HG03108 (cell line): ENCODE measurements around the gene COMMD7.
"Not testable (repeated sequence)": the region's sequence is repeated elsewhere in the genome, so short reads cannot be mapped to it uniquely, and the experiment has no call there.

Source experiments
- ATAC-seq: cut with Tn5 transposase; IDR thresholded peaks from one replicate; pipeline ENCODE4 v1.9.1; 2021; ENCODE audit warnings: moderate library complexity; ENCODE audit not compliant: unreplicated experiment

COMMD7 gene

DNA sequence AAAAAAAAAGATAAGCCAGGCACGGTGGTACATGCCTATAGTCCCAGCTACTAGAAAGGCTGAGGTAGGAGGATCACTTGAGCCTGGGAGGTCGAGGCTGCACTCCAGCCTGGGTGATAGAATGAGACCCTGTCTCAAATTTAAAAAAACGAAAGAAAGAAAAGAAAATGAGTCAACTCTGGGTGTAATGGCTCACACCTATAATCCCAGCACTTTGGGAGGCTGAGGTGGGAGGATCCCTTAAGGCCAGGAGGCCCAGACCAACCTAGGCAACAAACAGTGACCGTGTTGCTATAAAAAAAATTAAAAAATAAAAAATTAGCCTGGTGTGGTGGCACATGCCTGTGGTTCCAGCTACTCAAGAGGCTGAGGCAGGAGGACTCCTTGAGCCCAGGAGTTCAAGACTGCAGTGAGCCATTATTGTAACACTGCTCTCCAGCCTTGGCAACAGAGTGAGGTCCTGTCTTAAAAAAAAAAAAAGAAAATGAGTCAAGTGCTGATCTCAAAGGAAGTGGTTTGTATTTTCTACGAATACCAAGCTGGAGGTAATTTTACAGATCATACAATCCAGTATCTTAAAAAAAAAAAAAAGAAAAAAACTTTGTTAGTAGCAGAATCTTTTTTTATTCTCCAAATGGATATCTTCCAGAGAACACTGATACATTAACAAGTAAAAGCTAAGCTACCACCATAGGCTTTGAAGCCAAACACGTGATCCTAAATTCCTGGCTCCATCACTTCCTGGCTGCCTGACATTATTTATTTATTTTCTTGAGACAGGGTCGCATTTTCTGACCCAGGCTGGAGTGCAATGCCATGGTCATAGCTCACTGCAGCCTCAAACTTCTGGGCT, 5.7 kb downstream of the COMMD7 start:
- no peak for ATAC-seq

DNA sequence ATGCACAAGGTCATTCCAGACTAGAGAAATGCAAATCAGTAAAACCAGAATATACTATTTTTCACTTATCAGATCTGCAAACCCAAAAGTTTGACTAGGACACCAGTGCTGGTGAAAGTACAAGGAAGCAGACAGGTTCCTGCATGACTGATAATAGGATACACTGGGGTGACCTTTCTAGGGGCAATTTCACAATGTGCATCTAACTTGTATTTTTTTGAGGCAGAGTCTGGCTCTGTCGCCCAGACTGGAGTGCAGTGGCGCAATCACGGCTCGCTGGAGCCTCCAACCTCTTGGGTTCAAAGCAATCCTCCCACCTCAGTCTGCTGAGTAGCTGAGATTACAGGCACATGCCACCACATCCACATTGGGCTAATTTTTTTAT, 11.4 kb downstream of the COMMD7 start:
- ATAC-seq = no peak

DNA sequence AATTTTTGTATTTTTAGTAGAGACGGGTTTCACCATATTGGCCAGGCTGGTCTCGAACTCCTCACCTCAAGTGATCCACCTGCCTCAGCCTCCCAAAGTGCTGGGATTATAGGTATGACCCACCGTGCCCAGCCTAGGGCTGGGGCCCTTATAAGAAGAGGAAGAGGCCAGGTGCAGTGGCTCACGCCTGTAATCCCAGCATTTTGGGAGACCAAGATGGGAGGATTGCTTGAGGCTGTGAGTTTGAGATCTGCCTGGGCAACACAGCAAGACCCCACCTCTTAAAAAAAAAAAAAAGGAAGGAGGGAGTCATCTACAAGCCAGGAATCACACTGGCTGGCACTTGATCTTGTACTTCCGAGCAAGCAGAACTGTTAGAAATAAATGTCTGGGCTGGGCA, 13.9 kb downstream of the COMMD7 start:
- not testable (repeated sequence) for ATAC-seq

DNA sequence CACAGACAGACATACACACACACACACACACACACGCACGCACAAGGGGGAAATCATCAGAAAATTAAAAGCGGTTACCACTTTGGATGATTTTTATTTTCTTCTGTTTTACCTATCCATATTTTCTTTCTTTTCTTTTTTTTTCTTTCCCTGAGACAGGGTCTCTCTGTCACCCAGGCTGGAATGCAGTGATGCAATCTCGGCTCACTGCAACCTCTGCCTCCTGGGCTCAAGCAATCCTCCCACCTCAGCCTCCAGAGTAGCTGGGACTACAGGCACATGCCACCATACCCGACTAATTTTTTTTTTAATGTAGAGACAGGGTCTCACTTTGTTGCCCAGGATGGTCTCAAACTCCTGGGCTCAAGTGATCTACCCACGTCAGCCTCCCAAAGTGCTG, 14.8 kb downstream of the COMMD7 start:
- ATAC-seq = not testable (repeated sequence)

DNA sequence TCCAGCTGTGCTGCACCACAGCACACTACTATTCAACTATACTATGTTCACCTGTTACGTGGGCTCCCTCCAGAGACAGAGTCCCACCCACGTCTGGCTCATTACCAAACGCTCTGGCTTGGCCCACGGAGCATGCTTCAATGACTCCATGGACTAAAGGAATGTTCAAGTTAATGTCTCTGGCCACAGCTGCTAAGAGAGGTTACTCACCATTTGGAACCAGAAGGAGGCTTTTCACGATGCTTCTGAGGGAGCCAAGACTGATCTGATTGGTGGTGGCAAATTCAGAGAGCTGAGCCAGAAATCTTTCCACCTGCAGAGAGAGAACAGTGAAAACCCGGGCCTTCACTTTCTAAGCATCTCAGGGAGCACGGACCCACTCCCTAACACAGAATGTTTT, 15.6 kb downstream of the COMMD7 start:
- ATAC-seq = no peak

DNA sequence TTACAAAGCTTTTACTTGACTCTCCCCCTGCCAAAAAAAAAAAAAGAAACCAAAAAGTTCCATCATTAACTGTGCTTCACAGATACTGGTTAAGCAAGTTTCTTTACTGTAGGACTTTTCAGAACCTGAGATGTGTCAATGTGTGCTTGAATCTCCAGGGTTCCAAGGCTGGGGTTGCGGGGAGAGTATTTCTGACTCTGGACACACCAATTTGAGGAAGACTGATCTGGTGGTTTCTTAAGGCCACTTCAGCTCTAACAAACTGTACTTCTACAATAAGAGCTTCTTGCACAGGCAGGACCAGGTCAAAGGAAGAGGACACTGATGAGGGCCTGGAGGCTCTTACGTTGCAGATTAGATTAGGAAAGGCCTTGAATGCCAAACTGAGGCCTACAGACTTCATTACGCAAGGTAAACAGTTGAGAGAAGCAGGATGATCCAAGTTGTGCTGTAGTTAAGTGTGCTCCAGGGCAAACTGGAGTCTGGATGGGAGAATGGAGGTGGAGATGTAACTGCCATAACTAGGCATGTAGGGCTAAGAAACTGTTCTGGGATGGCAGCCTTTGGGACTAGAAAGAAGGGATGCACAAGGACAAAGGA, 24.4 kb downstream of the COMMD7 start:
- ATAC-seq = no peak

DNA sequence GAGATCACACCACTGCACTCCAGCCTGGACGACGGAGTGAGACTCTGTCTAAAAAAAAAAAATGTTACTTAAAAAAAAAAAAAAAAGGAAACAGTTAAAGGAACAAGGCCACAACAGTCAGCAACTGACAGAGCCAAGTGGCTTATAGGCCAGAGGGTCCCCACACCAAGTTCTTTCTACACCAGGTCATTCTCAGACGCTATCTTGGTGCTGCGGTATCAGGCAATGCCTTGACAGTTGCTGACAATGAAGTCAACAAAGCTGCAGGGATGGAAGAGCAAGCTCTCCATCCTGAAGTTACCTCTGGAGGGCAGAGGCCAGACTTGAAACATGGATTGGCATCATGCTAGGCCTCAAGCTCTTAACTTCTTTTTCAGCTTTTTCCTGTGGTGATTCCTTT, 31.9 kb downstream of the COMMD7 start:
- no peak for ATAC-seq

DNA sequence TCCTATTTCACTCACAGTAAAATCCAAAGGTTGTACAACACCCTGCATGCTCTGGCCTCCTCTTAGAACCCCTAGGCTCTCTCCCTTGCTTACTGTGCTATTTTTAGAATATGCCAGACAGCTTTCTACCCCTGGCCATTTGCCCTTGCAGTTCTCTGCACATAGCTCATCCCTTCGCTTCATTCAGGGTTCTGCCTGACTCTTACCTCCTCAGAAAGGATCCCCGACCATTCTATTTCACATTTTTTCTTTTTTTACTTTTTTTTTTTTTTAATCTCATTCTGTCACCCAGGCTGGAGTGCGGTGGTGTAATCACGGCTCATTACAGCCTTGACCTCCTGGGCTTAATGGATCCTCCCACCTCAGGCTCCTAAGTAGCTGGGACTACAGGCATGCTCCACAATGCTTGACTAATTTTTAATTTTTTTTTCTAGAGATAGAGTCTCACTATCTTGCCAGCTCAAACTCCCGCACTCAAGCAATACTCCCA, 33.6 kb downstream of the COMMD7 start:
- ATAC-seq = no peak

DNA sequence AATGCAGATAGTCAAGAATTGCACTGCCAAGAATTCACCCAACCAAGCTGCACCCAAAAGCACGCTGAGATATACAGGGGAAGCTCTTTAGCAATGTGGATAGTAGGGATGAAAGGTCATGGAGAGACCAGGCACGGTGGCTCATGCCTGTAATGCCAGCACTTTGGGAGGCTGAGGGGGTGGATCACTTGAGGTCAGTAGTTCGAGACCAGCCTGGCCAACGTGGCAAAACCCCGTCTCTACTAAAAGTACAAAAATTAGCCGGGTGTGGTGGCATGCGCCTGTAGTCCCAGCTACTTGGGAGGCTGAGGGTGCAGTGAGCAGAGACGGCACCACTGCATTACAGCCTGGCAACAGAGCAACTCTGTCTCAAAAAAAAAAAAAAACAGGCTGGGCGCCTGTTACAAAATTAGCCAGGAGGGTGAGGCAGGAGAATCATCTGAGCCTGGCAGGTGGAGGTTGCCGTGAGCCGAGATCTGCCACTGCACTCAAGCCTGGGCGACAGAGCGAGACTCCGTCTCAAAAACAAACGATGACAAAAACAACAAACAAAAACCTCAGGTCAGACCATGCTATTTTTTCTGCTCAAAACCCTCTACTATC, 34.1 kb downstream of the COMMD7 start:
- ATAC-seq = not testable (repeated sequence)

DNA sequence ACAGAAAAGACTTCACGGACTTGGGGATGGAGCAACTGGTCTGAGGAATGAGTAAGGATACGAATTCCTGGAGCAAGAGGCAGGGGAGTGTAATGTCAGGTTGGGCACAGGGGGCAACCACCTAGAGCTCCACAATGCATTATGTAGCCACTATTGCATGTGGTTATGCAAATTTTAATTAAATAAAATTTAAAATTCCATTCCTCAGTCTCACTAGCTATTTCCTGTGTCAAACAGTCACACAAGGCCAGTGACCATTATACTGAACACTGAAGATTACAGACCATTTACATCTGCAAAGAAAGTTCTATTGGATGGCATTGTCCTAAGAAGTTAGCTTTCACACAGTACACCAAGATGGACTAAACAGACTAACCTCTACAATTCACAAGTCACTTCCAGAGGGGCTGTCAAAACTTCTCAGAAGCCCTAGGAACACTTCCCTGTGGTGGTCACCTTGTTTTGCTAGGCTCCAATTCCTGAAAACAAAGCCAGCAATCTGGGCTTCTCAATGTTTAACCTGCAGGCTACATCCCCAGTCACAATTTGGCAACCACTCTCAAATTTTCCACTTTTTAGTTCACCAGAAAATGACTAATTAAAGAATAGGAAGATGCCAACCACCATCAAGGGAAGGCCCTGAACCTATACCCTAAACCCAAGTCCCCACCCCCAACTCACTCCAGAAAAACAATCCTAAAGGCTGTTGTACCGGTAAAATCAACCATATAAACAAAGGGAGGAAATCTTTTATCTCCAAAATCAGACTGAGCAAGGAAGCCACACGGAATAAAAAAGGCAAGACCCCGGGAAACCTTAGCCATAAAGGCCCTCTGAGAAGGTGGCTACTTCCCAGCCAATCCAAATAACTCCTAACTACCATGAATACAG, 35.3 kb downstream of the COMMD7 start:
- no peak for ATAC-seq

DNA sequence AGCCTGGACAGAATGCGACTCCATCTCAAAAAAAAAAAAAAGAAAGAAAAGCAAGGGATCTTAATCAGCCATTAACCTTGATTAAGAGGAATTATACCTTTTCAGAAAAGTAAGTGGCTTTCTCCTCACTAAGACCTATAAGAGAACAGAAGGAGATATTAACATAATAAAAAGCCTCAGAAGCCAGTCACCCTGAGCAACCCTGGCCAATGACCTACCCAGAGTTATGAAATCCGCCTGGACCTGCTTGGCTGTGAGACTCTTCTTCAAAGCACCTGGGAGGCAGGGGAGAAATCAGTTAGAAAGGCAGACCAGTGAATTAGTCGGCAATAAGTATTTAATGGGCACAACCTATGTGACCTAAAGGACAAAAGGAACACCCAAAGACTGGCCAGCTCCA, 36.8 kb downstream of the COMMD7 start:
- no peak for ATAC-seq

DNA sequence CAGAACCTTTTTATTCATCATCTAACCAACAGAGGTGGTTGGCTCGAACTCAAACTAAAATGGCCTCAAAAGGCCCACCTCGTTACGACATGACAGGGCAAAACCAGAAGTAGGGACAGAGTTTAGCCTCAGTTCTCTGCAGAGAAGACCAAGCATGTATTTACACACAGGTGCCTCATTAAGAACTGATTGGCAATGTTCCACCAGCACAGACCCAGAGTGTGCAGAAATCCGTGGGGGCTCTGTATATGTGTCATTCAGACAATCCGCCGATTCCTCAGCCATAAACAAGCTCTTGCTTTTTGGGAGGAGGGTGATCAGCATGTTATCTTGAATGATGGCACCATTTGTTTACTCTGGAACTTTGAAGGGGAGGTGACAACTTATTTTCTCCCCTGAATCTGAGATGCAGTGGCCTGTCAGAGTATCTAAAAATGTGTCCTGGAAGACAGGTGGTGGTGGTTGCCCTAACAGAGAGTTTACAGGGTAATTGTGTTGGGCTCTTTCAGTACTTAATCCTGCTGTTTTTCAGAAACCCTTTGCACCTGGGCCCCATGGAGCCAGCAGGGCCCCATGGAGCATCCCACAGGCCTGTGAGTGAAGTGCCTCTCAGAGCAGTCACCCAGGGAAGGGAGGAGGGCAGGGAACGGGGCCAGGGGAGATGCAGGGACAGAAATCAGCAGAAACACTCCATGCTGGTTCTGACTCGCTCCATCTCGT, 40.4 kb downstream of the COMMD7 start:
- ATAC-seq = no peak

DNA sequence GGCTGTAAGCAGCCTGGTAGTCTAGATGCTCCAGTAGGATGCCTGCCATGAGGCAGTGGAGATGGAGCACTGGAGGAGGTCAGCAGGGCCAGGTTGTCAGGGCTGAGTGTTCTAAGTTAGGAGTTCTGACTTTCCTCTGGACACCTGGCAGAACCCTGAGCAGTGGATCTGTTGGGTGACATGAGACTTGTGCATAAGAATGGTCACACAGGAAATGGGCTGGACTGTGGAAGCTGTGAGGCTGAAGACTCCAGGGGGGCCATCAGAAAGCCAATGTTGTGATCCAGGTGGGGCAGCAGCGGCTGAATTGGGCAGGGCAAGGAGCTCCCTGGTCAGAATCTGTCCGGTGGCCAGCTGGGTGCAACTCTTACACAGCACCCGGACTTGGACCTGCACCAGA, 45.7 kb downstream of the COMMD7 start:
- no peak for ATAC-seq

DNA sequence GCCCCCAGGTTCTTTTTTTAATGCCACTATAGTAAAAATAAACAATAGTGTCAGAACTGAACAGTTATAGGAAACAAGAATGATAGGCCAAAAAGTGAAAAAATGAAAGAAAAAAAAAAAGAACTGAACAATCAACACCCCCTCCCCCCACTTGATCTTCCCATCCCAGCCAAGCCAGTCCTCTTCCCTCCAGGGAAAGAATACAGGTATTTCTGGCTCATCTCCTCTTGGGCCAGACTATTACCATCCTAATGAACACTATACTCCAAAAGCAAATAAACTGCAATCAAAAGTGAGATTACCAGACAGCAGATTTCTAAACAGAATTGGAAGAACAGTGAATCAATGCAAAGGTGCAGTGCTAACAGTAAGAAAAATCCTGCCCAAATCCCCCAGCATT, 48.2 kb downstream of the COMMD7 start:
- no peak for ATAC-seq

DNA sequence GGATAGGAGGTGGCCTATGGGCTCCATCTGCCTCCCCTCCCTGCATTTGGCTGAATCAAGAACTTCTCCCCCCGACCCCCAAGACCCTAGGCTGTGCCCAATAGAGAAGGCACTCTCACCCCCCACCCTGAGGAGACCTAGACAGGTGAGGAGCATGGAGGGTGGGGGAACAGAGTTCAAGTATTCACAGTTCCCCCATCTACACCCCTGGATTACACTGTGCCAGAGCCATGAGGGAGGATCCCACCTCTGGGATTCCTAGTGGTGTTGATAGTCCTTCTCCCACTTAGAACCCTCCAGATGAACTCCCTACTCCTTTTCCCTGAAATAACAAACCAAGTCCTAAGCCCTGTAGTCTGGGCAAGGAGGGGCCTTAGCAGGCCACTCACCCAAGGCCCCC, 54.3 kb downstream of the COMMD7 start:
- ATAC-seq = not testable (repeated sequence)

DNA sequence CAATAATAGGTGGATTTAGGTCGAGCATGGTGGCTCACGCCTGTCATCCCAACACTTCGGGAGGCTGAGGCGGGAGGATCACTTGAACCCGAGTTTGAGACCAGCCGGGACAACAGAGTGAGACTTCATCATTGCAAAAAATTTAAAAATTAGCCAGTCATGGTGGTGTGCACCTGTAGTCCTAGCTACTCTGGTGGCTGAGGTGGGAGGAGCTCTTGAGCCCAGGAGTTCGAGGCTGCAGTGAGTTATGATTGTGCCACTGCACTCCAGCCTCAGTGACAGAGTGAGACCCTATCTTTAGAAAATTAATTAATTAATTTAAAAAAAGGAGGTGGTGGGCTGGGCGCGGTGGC, 56.1 kb downstream of the COMMD7 start:
- ATAC-seq = no peak

DNA sequence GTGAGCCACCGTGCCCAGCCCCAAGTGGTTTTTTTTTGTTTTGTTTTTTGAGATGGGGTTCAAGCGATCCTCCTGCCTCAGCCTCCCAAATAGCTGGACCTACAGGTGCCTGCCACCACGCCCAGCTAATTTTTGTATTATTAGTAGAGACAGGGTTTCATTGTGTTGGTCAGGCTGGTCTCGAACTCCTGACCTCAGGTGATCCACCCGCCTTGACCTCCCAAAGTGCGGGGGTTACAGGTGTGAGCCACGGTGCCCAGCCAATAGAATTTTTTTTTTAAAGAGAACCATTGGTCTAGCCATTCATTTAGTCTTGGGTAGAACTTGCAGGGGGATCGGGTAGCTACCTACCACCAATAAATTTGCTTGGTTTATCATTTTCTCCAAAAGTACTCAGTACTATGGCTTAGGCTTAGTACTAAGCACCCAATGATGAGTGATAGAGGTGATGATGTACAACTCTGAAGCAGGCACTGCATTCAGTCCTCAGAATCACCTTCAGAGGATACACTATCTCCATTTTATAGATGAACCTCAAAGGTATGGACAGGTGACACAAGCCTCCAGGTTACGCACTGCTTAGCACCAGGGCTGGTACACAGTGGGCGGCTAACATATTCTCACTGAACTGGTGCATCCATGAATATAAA, 56.6 kb downstream of the COMMD7 start:
- ATAC-seq = no peak

DNA sequence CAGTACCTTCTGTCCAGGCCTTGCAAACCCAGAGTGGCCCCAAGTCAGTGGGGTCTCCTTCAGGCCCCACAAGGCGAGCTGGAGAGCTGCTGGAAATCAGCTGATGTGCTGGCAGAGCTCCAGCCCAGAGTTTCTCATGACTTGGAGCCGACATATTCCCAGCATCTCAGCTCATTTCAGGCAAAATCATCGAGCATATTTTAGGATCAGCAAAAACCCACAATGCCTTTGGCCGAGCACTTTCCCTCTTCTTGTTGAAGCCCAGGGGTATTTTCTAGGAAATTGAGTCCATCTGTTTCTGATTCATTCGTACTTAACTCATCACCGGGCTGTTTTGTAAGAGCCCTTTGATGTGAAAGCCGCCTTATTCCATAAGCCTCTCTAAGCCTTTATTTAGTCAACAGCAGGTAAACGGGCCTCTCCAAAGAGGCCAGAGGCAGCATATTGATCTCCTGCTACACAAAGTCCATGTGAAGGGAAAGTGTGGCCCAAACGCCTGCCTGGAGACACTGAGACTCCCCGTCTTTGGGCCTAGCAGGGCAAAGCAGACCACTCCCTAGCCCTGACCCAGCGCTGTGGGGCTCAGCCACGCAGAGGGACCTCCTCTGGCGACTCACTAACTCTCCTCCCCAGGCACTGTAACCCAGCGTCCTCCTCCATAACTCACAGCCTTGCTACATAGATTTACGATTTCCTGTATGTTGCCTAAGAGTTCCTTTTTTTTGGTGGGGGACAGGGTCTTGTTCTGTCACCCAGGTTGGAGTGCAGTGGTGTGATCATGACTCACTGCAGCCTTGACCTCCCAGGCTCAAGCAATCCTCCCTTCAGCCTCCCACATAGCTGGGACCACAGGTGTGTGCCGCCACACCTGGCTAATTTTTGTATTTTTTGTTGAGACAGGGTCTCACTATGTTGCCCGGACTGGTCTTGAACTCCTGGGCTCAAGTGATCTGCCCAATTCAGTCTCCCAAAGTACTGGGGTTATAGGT, 57.4 kb downstream of the COMMD7 start:
- no peak for ATAC-seq

DNA sequence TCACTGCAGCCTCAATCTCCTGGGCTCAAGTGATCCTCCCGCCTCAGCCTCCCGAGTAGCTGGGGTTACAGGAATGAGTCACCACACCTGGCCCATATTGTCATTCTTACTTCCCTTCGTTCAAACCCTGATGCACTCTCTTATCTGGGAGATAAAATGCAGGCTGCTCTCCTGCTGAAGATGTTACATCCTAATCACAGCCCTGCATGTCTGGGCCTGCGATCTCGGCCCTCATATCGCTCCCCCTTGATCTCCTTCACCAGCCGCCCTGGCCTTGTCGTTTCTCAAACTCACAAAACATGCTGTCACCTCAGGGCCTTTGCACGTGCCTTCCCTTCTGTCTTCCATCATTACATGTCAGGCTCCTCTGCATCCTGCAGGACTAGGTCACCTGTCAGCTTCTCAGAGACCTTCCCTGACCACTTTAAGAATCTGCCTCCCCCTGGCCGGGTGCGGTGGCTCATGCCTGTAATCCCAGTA, 60.7 kb downstream of the COMMD7 start:
- ATAC-seq = no peak
